ENCODE measurements around the gene HOXB4. TPM values are rescaled to one million over a fixed set of nuclear protein-coding genes. Genes with fewer than 3 reads are reported as not detected.

The HOXB4 gene
- total RNA-seq, 2 experiments from 2014 or later: 1.7 to 2.0 TPM

DNA sequence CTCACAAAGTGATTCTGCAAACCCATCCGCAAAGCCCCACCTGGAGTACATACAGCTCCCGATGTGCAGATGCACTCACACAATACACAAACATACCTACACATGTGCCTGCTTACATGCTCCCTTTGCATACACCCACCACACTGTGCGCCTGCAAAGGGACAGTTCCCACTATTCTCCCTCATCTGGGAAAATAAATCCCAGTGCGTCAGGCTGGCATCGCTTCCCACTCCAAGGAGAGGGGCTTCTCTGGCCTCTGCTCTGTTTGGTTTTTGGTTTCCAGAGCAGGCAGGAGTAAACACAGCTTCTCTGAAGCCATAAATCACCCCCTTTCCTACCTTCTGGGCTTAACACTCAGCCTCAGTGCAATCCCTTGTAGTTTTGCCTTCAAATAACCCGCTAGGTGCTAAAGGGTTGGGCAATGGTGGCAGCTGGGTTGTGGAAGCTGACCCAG is 14.7 kb downstream of the HOXB4 start:
- TF ChIP-seq, protein P1, sequence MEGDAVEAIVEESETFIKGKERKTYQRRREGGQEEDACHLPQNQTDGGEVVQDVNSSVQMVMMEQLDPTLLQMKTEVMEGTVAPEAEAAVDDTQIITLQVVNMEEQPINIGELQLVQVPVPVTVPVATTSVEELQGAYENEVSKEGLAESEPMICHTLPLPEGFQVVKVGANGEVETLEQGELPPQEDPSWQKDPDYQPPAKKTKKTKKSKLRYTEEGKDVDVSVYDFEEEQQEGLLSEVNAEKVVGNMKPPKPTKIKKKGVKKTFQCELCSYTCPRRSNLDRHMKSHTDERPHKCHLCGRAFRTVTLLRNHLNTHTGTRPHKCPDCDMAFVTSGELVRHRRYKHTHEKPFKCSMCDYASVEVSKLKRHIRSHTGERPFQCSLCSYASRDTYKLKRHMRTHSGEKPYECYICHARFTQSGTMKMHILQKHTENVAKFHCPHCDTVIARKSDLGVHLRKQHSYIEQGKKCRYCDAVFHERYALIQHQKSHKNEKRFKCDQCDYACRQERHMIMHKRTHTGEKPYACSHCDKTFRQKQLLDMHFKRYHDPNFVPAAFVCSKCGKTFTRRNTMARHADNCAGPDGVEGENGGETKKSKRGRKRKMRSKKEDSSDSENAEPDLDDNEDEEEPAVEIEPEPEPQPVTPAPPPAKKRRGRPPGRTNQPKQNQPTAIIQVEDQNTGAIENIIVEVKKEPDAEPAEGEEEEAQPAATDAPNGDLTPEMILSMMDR (IDR thresholded peaks at IDR 0.05): no peak
- H3K4me1 Mint-ChIP-seq (ENCODE audit: low read depth): peaks cover 6% of the 10 kb centered on the region
- no peak for DNase-seq
- intact Hi-C loops (cut with micrococcal nuclease): no loop called here
- H3K27me3 Mint-ChIP-seq: peaks cover 2% of the 10 kb centered on the region
- no peaks in the 10 kb centered on the region for H3K9me3 Mint-ChIP-seq
- no peaks in the 10 kb centered on the region for H3K36me3 Mint-ChIP-seq (ENCODE audit: low read depth)
- no peak overlapping the region for H3K27ac Mint-ChIP-seq
- no peak for ATAC-seq
- ChIA-PET CTCF (interaction anchor here (1.2 kb wide), 1 partner anchor 187 kb away, joined by 4 read pairs; no protein-coding TSS in a partner anchor), POLR2A (interaction anchor here (0.6 to 1.8 kb wide), 2 partner anchors 20 to 344 kb away, joined by 5 to 6 read pairs; no protein-coding TSS in a partner anchor)
- no peak overlapping the region for H3K4me3 Mint-ChIP-seq

DNA sequence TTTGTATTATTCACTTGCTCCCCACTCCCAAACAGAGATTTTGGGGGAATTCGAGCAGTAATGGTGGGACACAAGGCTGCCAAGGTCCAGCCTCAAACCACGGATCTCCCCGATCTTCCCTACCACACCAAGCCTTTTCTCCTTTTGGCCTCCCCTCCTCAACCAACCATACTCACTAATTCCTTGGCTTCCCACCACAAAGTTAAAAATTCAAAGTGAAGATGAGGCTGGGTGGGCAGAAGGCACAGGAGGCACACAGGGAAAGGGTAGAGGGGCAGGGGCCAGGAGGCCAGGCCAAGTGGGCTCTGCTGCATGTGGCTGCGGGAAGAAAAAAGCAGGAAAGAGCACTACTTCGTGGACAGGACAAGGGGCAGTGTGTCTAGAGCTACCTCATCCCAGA is 15.2 kb downstream of the HOXB4 start:
- ATAC-seq (no peak), DNase-seq (no peak)
- intact Hi-C loops (cut with micrococcal nuclease): no loop called here
- Mint-ChIP-seq H3K4me3 (no peak overlapping the region), H3K27ac (no peak overlapping the region), H3K27me3 (no peaks in the 10 kb centered on the region), H3K4me1 (ENCODE audit: low read depth) (peaks cover 4% of the 10 kb centered on the region), H3K36me3 (ENCODE audit: low read depth) (no peaks in the 10 kb centered on the region), H3K9me3 (no peaks in the 10 kb centered on the region)
- TF ChIP-seq, protein P1 (IDR thresholded peaks at IDR 0.05): no peak
- POLR2A ChIA-PET: interaction anchor here (0.6 kb wide), 1 partner anchor 343 kb away, joined by 5 read pairs; no protein-coding TSS in a partner anchor
- CTCF ChIA-PET: interaction anchor here (1.2 kb wide), 1 partner anchor 187 kb away, joined by 4 read pairs; no protein-coding TSS in a partner anchor

DNA sequence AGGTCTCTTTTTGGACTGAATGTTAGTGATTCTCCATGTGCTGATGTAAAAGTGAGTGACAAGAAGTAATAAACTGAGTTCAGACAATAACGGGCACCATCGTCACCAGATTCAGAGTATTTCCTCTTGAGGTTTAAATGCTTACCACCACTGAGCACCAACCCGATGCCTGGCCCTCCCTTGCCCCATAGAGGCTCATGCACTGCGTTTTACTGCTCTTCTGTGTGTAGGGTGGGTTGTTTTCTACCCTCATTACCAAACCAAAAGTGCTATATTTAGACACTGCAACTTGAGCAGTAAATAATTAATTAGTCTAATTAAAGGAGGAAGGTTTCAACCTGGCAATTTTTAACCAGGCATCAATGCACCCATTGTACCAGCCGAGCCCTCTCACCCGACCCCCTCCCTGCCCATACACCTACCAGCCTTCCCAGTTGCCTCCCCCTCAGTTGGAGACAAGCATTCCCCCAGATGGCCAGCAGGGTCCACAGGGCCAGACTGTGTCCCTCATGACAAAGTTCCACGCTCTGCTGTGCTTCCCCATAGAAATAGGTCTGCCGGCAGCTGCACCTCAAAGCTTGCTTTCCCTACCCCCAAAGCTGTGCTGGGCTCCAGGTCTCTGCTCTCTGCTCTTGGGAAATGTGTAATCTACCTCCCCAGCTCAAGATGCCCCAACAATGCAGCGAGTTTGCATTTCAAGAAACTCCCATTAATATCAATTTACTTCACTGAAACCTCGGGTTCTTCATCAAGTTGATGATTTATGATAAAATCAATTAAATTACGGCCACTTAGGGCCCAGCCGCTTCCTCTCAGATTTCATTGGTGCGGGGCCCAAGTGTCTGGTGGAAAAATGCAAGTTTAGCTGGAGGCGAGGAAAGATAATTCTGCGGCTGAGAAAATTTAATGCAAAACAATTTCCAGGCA is 16.0 kb downstream of the HOXB4 start:
- TF ChIP-seq, protein P1 (IDR thresholded peaks at IDR 0.05): no peak
- H3K36me3 Mint-ChIP-seq (ENCODE audit: low read depth): no peaks in the 10 kb centered on the region
- DNase-seq (no peak), ATAC-seq (no peak)
- no peaks in the 10 kb centered on the region for H3K9me3 Mint-ChIP-seq
- H3K27ac Mint-ChIP-seq: no peak overlapping the region
- H3K4me3 Mint-ChIP-seq: no peak overlapping the region
- intact Hi-C loops (cut with micrococcal nuclease): no loop called here
- peaks cover 4% of the 10 kb centered on the region for H3K4me1 Mint-ChIP-seq (ENCODE audit: low read depth)
- POLR2A ChIA-PET: no interaction called here
- CTCF ChIA-PET: interaction anchor here (0.8 to 1.2 kb wide), 2 partner anchors 13 to 186 kb away, joined by 3 to 4 read pairs; no protein-coding TSS in a partner anchor
- H3K27me3 Mint-ChIP-seq: no peaks in the 10 kb centered on the region

DNA sequence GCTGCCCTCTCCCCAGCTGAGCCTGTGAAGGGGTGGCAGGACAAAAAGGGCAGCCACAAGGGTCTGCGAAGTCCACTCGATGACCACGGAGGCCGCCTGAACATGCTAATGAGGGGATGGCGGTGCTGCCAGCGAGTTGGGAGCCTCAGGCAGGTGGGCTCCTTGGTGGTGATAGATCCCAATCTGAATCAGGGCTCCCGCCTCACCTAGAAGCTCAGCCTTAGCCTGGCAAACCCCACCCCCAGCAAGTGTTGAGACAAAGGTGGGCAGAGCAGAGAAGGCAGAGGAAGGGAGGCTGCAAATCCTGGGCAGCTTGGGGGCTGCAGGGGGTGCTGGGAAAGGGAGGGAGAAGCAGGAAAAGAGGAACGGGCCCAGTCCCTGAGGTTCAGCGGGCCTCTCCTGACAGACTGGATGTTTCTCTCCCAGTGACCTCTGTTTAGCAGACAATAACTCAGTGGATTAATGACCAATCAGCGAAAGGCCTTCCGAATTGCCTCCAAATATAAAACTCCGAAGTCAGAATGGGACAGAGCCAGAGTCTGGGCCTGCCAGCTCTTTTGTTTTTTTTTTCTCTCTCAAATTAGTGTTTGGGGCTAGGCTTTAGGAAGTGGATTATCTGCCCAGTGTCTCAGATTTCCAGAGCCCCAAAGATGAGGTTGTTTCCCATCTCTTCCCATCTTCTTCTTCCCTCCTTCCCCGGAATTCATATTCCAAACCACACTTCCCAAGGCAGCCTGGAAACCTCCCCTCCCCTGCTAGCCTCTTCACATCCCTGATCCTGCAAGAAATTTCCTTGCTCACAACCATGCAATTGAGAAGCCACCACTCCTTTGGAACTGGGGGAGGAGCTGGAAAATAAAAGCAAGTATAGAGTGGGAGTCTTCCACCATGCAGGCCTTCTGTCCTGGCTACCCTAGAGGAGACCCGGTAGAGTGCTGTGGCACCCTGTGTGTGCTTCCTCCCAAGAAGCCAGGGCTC is 18.0 kb downstream of the HOXB4 start:
- TF ChIP-seq, protein P1 (IDR thresholded peaks at IDR 0.05): no peak
- POLR2A ChIA-PET: interaction anchor here (0.5 to 0.9 kb wide), 2 partner anchors 11 to 17 kb away, joined by 3 read pairs; no protein-coding TSS in a partner anchor
- Mint-ChIP-seq H3K4me1 (ENCODE audit: low read depth) (peaks cover 7% of the 10 kb centered on the region), H3K36me3 (ENCODE audit: low read depth) (no peaks in the 10 kb centered on the region), H3K27ac (no peak overlapping the region), H3K9me3 (no peaks in the 10 kb centered on the region), H3K27me3 (peaks cover 1% of the 10 kb centered on the region), H3K4me3 (no peak overlapping the region)
- ATAC-seq: no peak
- DNase-seq: no peak
- intact Hi-C loops (cut with micrococcal nuclease): no loop called here
- CTCF ChIA-PET: no interaction called here

Data from activated CD8-positive, alpha-beta T cell treated with anti-CD3 and anti-CD28 coated beads for 36 hours (primary cell).